Mucosa of stomach (tissue), 1 donor: ENCODE data around the gene PDE3A.

Experiments
- H3K27me3 ChIP-seq: one replicate; pipeline ENCODE4 v1.7.0; 2013; ENCODE audit warnings: mild to moderate bottlenecking, low read length; ENCODE audit not compliant: control insufficient read depth, insufficient read depth
- H3K36me3 ChIP-seq: one replicate; pipeline ENCODE4 v1.7.0; 2013; ENCODE audit warnings: low read length; ENCODE audit not compliant: control insufficient read depth, insufficient read depth
- H3K4me1 ChIP-seq: one replicate; pipeline ENCODE4 v1.7.0; 2013; ENCODE audit warnings: mild to moderate bottlenecking, low read length; ENCODE audit not compliant: control insufficient read depth, insufficient read depth
- H3K4me3 ChIP-seq: one replicate; pipeline ENCODE4 v1.7.0; 2013; ENCODE audit warnings: low read length
- H3K9ac ChIP-seq: one replicate; pipeline ENCODE4 v1.7.0; 2013; ENCODE audit warnings: mild to moderate bottlenecking, low read length, moderate library complexity
- H3K9me3 ChIP-seq: one replicate; pipeline ENCODE4 v1.7.0; 2013; ENCODE audit warnings: mild to moderate bottlenecking, low read length, moderate library complexity; ENCODE audit not compliant: control insufficient read depth
- donor health status: Pancreatic carcinoma.

PDE3A gene

DNA sequence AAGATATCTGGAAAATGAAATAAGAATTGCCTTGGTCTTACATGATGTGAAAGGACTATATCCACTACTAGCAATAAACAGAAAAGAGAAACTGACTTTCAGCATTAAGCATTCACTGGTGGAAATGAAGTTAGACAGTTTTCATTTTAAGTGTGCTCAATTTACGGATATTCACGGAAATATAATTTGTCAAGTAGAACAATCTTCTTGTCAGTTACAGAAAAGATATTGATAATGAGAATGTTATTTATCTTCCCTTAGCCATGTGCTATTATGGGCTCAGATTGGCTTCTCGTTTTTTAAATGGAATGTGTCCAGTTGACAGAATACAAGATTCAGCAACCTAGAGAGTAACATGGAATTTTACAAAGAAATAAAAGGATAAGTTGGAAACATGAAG is 208.2 kb downstream of the PDE3A start:
- Histone ChIP-seq H3K4me3 (no peak overlapping the region), H3K9me3 (no peaks in the 10 kb centered on the region), H3K9ac (no peak overlapping the region)

DNA sequence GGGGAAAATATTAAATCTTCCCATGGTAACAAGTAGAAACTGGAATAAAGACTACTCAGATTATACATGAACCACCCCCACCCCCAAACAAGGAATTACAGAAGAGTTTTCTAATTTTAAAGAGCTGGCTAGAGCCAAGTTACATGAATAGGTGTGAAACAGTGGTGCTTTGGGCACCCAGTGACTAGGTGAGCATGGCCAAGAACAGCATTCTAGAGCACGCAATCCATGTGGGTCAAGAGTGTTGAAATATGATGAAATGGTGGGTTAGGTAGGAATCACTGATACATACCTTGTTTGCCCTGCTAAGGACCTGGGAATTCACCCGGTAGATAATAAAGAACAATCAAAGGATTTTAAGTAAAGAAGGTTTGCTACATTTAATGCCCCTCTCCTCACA is 208.7 kb downstream of the PDE3A start:
- Histone ChIP-seq H3K4me1 (no peaks in the 10 kb centered on the region), H3K4me3 (no peak overlapping the region), H3K9ac (no peak overlapping the region), H3K36me3 (no peaks in the 10 kb centered on the region), H3K9me3 (no peaks in the 10 kb centered on the region), H3K27me3 (no peaks in the 10 kb centered on the region)

More for the DNA sequence above, 208.2 kb downstream of the PDE3A start:
- H3K36me3 ChIP-seq: no peaks in the 10 kb centered on the region
- H3K4me1 ChIP-seq: no peaks in the 10 kb centered on the region
- H3K27me3 ChIP-seq: no peaks in the 10 kb centered on the region

DNA sequence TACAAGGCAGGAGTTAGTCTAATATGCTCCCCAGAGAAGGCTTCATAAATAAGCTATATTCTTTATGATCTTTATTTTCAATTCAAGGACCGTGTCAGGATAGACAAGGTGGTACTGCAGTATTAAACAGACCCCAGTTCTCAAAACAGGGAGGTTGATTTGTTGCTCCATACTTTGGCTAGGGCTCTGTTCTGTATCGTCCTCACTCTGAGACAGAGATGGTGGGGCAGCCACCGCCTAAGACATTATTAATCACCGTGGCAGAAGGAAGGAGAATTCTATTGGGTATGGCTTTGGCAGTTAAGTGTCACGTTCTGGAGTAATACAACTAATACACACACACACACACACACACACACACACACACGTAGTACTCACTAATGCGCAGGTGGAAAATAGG is 209.8 kb downstream of the PDE3A start:
- Histone ChIP-seq H3K9me3 (no peaks in the 10 kb centered on the region), H3K4me3 (no peak overlapping the region), H3K4me1 (no peaks in the 10 kb centered on the region), H3K36me3 (no peaks in the 10 kb centered on the region), H3K9ac (no peak overlapping the region), H3K27me3 (no peaks in the 10 kb centered on the region)

DNA sequence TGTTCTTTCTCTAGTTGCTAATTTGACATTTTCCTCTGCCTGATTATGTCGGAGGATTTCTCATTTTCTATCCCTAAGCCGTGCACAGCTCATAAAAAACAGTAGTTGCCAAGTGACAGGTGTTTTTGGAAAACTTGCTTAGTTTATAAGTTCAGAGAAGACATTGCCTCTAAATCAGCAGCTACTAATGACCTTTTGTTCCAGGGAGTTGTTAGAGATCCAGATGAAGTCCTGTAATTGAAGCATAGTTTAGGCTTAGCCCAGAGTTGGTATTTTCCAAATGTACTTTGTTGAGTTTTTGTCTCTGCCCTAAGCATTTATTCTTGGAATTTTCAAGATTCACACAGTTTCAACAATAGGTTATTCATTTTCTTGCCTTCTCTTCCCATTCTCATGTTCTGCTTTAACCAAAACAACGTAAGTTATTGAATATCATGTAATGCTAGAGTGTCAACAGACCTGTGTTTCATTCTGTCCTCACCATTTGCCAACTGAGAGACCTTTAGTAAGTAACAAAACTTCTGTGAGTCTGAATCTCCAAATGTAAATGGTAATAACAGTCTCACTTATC is 216.8 kb downstream of the PDE3A start:
- Histone ChIP-seq H3K9me3 (no peaks in the 10 kb centered on the region), H3K36me3 (no peaks in the 10 kb centered on the region), H3K4me3 (no peak overlapping the region), H3K9ac (no peak overlapping the region), H3K4me1 (no peaks in the 10 kb centered on the region), H3K27me3 (no peaks in the 10 kb centered on the region)

DNA sequence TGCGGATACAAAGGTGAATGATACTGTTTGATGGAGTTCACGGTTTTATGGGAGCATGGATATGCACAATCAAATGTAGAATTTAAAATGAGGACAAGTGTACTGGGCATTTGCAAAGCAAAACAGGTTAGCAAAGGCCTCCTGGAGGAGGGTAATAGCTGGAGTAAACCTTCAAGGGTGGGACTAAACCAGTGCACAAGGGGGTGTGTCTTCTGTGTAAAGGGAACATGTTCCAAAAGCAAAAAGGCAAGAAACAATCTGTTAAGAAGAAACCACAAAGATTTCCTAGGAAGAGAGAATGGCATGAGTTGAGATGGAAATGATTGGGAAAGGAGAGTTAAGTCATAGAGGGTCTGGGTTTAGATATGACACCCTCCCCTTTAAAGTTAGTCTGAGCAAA is 217.6 kb downstream of the PDE3A start:
- Histone ChIP-seq H3K9me3 (no peaks in the 10 kb centered on the region), H3K27me3 (no peaks in the 10 kb centered on the region), H3K4me3 (no peak overlapping the region), H3K4me1 (no peaks in the 10 kb centered on the region), H3K36me3 (no peaks in the 10 kb centered on the region), H3K9ac (no peak overlapping the region)

DNA sequence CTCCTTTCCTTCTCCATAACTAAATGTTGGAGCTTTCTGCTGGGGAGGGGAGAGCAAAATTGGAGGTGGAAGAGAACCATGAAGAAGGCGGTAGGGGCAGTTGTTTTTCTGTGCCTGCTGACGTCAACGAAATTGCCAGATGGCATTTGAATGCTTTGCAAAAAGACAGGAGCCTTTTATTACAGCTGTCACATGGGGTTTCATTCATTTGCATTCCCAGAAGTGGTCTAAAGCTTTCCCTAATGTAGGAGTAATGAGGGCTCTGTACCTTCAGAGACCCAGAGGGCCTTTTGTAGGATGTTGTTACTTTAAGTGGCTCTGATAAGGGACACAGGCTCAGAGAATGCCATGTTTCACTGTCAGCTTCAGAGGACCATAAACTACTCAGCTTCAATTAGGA is 219.7 kb downstream of the PDE3A start:
- no peak overlapping the region for H3K9ac ChIP-seq
- H3K4me1 ChIP-seq: no peaks in the 10 kb centered on the region
- no peaks in the 10 kb centered on the region for H3K9me3 ChIP-seq
- no peak overlapping the region for H3K4me3 ChIP-seq
- H3K36me3 ChIP-seq: no peaks in the 10 kb centered on the region
- no peaks in the 10 kb centered on the region for H3K27me3 ChIP-seq

DNA sequence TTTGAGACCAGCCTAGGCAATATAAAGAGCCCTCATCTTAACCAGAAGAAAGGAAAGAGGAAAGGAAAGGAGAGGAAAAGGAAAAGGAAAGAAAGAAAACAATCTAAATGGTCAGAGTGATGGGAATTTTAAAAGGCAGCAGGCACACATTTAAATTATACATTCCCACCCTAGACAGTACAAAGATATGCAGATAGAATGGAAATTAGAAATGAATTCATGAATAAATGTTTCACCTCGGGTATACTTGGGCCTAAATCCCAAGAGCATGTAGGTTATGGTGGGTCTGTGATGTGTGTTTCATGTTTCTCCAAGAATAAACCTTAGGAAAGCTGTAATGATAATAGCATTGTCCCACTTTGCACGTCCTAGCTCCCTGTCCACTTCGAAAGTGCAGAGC is 222.2 kb downstream of the PDE3A start:
- Histone ChIP-seq H3K36me3 (no peaks in the 10 kb centered on the region), H3K4me3 (no peak overlapping the region), H3K4me1 (no peaks in the 10 kb centered on the region), H3K9me3 (no peaks in the 10 kb centered on the region), H3K9ac (no peak overlapping the region), H3K27me3 (no peaks in the 10 kb centered on the region)

DNA sequence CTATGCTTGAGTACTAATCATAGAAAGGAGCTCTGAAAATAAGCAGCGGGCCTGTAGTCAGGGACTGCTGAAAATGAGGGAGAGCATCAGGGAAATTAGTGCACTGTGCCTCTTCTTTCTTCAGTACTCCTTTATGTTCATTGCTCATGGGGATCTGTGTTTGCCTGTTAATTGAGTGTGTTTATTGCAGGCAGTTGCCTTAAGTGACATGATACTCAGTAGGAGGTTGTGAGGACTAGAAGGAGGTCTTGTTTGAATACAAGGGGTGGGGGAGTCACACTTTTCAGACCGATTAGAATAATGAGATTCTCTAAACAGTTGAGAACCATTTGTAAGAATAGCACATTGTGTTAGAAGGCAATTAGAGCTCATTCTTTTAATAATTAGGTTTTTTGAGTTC is 224.2 kb downstream of the PDE3A start:
- H3K27me3 ChIP-seq: no peaks in the 10 kb centered on the region
- no peak overlapping the region for H3K9ac ChIP-seq
- H3K36me3 ChIP-seq: no peaks in the 10 kb centered on the region
- H3K4me3 ChIP-seq: no peak overlapping the region
- H3K4me1 ChIP-seq: no peaks in the 10 kb centered on the region
- H3K9me3 ChIP-seq: no peaks in the 10 kb centered on the region

DNA sequence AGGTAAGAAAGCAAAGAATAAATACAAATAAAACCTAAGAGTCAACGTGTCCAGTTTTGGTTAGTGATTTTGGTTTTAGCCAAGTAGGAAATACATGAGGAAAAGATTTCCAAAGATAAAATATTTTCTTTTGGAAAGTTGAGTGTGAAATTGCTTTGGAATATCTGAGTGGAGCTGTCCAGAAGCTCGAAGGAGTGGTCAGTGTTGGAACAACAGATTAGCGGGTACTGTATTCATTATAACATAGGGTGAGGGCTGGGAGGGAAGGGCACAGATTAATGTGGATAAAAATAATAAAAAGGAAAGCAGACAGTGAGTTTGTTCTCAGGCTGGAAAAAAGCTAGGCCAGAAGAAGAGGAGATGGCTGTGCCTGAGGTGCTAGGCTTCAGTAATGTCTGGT is 225.3 kb downstream of the PDE3A start:
- Histone ChIP-seq H3K9ac (no peak overlapping the region), H3K36me3 (no peaks in the 10 kb centered on the region), H3K4me1 (no peaks in the 10 kb centered on the region), H3K4me3 (no peak overlapping the region), H3K27me3 (no peaks in the 10 kb centered on the region), H3K9me3 (no peaks in the 10 kb centered on the region)

DNA sequence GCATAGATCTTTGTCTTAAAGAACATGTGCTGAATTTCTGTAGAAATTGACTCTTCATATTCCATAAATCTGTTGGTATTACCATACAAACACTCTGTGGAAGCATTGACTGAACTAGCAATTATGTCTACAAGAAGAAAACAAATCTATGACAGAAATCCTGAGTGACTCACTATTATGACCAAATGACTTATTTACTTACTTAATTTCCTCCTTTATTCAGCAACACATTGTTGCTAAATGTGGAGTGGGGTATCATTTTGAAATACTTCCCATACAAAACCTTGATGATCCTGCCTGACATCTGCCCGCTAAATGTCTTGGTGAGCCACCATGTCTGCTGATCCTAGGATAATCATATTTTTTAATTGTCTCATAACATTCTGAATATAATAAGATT is 227.7 kb downstream of the PDE3A start:
- Histone ChIP-seq H3K9ac (no peak overlapping the region), H3K27me3 (no peaks in the 10 kb centered on the region), H3K9me3 (no peaks in the 10 kb centered on the region), H3K4me3 (no peak overlapping the region), H3K4me1 (no peaks in the 10 kb centered on the region), H3K36me3 (no peaks in the 10 kb centered on the region)

DNA sequence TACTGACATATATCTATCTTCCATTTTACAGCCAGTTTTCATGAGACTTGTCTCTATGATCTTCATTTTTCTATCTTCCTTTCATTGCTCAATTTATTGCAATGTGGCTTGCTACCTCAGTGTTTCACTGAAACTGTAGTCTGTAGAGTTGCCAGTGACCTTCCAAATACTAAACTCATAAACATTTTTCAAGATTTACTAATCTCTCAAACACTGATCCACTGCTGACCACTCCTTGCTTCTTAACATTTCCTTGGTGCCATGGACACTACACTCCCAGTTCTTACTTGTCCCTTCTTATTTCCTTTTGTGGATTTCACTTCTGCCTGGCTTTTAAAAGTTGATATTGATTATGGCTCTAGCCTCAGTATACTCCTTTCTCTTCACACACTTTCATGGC is 231.4 kb downstream of the PDE3A start:
- H3K27me3 ChIP-seq: no peaks in the 10 kb centered on the region
- H3K4me3 ChIP-seq: no peak overlapping the region
- no peaks in the 10 kb centered on the region for H3K4me1 ChIP-seq
- H3K9me3 ChIP-seq: no peaks in the 10 kb centered on the region
- no peak overlapping the region for H3K9ac ChIP-seq
- no peaks in the 10 kb centered on the region for H3K36me3 ChIP-seq

DNA sequence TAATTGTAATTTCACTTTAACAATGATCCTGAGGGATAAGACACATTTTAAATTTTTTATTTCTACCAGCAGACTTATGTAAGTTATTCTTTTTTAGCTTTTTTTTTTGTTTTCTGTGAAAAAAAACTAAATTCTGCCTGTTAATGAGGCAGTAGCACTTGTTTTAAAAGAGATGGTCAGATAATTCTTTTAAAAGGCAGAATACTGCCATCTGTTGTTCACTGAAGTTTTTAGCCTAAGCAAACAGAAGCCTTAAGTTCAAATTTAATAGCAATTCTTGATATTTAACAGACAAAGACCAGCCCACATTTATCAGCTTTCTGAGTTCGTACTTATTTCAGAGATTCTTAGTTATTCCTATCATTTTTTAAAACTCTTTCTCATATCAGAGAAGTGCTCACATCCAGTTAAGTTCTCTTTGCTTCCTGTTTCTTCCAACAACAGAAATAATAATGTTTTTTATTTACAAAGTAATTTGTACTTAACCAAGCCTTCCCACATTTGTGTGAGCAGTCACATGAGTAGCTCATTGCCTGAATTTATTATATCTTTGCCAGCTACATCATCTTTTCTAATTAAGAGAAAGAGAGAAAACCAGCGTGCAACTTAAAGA is 233.4 kb downstream of the PDE3A start:
- Histone ChIP-seq H3K9ac (no peak overlapping the region), H3K4me1 (no peaks in the 10 kb centered on the region), H3K4me3 (no peak overlapping the region), H3K9me3 (no peaks in the 10 kb centered on the region), H3K27me3 (no peaks in the 10 kb centered on the region), H3K36me3 (no peaks in the 10 kb centered on the region)
